Endothelial cell of hepatic sinusoid (primary cell): Measurements from ENCODE around the gene LRP5.

Source experiments
- in situ Hi-C: cut with HindIII; loops from 2 replicates; pipeline ENCODE4 v1.10.0; 2017; ENCODE audit warnings: low sequenced_read_pairs

Gene LRP5

GRCh38 chr11:68312117-68312779 lies at the start of gene LRP5:
Gene LRP5 (plus strand): TSS chr11:68312591. CDS start chr11:68312715, 124 bp downstream.
- in situ Hi-C loops, result no loop called here

DNA sequence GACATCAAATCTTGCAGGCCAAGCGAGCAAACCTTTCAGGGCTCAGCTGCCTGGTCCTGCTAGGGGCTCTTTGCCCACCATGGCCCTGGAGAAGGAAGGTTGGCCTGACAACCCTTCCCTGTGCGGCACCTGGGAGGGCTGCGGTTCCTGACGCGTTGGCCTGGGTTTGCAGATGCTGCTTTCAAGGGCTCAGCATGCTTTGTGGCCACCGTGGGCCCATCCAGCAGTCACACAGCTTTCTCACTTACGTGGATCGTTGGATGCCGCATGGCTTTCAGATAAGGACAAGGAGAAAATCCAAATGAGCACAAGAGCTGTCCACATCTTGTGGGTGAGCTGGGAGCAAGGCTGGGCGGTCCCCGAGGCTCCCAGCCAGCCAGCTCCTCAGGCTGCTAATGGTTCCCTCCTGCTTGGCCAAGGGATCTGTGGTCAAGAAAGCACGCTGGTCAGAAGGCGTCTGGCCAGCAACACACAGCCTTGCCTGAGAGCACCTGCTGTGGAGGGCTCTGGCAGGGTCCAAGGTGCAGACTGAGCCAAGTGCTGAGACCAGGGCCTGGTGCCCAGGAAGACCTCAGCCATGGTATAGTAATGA lies 48.9 kb upstream of the LRP5 start:
- in situ Hi-C loops, result no loop called here

DNA sequence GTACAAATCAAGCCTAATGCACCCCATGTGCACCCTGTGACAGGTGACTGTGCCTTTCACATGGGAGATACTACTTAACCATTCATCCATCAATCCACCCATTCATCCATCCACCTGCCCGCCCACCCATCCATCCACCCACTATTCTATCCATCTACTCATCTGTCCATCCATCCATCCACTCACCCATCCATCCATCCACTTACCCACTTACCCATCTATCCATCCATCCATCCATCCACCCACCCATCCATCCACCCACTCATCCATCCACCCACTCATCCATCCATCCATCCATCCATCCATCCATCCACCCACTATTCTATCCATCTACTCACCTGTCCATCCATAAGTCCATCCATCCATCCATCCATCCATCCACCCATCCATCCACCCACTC lies 48.1 kb upstream of the LRP5 start:
- in situ Hi-C loops, result no loop called here

DNA sequence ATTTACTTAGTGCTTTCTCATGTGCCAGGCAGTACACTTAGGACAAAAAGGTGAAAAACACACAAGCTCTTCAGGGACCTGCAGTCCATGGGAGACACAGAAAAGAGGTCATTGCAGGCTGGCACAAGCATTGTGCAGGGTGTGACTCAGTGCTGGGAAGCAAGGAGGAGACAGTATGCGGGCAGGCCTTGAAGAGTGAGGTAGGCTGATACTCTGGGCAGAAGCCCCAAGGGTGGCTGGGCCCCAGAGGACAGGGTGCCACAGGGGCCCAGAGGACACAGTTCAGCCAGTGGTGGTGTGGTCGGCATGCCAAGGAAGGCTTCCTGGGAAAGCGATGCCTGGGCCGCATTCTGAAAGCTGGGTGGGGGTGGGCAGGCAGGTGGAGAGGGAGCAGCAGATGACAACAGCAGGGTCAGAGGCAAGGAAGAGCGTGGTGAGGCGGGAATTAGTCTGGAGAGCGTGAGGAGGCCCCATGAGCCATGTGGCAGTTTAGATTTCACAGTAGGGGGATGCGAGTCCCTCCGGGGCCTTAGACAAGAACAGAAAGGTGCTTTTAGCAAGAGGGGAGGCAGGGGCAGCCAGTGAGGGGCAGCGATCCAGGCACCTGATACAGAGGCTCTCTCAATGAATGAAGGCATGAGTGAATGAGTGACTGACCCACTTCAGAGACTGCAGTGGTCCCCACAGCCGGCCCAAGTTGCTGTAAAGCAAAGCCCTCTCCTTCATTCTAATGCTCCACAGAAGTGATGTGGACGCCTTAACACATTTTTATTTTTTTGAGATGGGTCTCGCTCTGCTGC lies 47.5 kb upstream of the LRP5 start:
- in situ Hi-C loops, result no loop called here

DNA sequence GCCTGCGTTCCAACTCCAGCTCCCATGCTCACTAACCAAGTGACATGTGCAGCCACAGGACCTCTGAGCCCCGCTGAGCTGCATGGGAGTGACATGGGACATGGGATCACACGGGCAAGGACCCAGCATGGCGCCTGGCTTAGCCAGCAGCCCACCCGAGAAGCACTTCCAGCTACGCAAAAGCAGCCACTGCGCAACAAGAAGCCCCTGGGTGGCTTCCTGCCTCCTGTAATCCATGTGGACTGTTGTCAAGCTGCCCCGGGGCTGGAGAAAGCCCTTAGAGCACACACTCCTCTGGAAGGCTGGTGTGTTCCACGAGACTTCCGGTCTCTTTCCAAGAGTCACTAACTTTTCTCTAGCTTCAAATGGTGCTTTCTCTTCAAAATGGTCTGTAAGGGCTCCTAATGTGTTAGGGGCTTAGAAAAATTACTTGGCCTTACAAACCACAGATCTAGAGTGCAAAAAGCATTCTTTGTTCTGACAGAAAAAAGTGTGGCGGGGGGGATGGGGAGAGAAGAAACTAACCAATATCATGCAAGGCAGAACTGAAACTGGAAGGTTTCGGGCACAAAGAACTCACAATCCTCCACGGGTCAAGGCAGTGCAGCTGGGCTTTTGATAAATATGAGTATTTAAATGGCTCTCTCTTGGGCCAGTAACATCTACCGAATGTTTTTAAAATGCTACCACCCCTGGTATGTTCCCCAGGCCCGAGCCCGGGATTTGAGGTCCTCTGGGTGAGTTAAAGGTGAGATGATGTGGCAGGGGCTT lies 46.1 kb upstream of the LRP5 start:
- in situ Hi-C loops, result no loop called here

DNA sequence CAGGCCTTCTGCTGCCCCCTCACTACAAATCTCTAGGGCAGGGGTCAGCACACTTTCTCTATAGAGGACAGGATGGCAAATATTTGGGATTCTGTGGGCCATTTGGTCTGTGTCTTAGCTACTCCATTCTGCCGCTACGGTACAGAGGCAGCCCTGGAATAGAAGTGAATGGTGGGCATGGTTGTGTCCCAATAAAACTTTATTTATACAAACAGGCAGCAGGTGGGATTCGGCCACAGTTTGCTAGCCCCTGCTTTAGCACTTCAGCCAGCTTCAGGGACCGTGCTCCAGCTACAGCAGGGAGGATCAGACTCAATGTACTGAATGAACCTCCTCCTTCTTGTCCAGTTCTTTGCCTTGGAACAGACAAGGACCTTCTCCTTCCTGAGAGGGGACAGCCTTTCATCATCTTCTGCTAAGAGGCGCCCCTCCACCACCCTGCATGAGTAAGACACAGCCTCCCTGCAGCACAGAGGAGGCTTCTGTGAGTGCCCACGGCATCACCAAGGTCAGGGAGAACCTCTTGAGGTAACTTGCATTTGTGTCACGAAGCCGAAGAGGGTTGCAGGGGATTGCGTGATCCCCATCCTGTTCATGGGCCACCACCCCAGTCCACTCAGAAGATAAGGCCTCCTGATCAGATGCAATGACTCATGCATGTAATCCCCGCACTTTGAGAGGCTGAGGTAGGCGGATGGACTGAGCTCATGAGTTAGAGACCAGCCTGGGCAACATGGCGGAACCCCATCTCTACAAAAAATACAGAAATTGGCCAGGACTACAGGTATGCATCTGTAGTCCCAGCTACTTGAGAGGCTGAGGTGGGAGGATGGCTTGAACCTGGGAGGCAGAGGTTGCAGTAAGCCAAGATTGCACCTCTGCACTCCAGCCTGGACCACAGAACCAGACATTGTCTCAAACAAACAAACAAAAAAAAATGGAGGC lies 45.2 kb upstream of the LRP5 start:
- in situ Hi-C loops, result no loop called here

DNA sequence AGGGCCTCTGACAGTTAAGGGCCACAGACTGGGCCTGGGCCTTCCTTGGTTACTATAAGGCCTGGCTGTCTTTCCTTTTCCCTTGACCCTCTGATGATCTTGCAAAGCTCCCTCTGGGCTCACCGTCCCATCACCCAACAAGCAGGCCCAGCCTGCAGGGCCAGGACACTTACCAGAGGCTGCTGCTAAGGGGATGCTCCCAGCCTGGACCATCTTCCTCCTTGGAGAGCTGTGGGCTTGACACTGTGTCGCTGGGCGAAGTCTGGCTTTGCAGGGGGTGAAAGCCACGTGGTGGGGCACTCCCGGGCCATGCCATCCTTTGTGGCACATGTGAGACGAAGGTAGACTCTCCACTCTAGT lies 44.5 kb upstream of the LRP5 start:
- in situ Hi-C loops, result no loop called here

GRCh38 chr11:68269414-68270081 lies 42.8 kb upstream of the LRP5 start:
- in situ Hi-C loops, result no loop called here

DNA sequence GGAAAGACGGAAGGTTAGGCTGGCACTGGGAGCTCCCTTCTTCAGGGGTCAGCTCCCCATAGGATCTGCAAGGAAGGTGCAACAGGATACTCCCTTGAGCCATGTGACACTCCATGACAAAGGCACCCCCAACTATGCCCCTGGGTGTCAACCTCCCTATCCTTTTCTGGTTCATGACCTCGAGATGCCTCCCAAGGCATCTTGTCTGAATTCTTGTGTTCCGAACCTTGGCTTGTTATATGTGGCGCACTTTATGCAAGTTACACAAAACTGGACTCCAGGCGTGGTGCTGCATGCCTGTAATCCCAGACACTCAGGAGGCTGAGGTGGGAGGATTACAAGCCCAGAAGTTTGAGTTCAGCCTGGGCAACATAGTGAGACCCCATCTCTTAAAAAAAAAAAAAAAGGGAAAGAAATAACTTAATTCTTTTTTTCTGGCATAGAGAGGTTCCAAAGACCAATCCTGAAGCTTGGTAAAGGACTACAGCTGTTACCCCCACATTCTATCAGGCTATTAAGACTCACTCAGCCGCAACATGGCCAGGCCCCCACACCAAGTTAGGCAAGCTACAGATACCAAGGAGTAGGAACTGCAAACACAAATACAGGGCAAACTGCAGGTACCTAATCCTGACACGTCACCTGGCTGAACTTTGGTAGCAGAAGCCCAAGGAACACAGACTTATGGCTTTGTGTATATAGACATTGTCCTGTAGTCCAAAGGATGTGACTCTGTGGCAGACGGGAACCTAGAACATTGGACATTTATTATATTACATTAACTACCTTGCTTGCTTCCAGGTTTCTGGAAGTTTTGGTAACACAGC lies 42.0 kb upstream of the LRP5 start:
- in situ Hi-C loops, result no loop called here

GRCh38 chr11:68271023-68271780 lies 41.2 kb upstream of the LRP5 start:
- in situ Hi-C loops, result no loop called here

DNA sequence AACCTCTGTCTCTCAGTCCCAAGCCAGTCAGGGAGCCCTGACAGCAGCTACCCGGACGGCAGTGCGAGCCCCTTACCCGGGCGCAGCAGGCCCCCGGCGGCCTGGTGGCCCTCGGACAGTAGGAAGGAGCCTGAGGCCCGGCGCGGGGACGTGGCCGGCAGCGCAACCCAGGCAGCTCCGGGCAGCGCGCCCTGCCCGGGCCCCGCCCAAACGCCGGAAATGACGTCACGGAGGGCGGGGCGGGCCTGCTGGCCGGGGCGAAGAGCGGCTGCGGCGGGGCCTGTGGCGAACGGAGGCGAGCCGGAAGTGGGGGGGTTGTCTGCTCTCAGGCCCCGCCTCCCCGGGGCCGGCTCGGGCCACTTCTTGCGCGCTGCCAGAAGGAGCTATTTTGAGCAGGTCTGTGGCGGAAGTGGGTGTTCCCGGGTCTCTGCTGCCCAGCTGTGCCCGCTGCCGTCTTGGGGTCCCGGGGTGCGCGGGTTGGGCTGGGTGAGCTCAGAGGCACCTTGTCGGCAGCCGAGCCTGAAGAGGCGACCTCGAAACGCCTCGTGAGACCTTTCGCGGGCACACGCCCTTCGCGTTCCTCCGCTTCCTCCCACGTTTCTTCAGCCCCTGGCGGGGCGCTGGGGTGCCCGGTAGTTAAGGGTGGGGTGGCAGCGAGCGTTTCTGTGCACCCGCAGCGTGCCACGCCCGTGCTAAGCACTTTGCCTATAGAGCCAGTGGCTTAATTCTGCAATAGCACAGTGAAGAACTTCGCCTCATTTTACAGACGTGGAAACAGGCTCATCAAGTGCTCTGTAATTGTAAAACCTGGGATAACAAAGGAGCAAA lies 40.4 kb upstream of the LRP5 start, which contains the start of gene C11orf24:
Gene C11orf24, minus strand, starts transcription at position 193 of the 828 bp plus-strand sequence. CDS start 8,206 bp downstream, outside the sequence.
- in situ Hi-C loops, result no loop called here

DNA sequence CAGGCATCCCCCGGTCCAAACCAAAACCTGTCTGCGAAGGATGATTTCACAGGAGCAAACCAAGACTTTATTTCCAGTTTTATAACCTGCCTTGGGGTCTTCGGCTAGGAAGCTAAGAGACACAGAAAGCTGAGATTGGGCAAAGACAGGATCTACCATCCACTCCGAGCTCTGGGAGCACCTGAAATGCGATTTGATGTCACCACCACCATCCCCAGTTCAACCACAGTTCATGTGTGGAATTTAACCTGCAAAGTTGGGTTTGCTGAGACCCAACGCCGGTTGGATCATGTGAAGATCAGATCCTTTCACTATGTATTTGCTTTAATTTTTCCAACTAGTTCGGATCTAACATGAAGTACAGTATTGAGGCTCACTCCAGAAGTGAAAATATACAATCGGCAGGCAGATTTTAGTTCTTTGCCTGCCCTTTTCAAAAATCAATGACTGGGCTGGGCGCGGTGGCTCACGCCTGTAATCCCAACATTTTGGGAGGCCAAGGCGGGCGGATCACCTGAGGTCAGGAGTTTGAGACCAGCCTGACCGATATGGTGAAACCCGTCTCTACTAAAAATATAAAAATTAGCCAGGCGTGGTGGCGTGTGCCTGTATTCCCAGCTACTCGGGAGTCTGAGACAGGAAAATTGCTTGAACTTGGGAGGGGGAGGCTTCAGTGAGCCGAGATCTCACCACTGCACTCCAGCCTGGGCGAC lies 39.2 kb upstream of the LRP5 start:
- in situ Hi-C loops, result no loop called here

- in situ Hi-C loops, result no loop called here
Measured at GRCh38 chr11:68274306-68274705, 38.1 kb upstream of the LRP5 start.

DNA sequence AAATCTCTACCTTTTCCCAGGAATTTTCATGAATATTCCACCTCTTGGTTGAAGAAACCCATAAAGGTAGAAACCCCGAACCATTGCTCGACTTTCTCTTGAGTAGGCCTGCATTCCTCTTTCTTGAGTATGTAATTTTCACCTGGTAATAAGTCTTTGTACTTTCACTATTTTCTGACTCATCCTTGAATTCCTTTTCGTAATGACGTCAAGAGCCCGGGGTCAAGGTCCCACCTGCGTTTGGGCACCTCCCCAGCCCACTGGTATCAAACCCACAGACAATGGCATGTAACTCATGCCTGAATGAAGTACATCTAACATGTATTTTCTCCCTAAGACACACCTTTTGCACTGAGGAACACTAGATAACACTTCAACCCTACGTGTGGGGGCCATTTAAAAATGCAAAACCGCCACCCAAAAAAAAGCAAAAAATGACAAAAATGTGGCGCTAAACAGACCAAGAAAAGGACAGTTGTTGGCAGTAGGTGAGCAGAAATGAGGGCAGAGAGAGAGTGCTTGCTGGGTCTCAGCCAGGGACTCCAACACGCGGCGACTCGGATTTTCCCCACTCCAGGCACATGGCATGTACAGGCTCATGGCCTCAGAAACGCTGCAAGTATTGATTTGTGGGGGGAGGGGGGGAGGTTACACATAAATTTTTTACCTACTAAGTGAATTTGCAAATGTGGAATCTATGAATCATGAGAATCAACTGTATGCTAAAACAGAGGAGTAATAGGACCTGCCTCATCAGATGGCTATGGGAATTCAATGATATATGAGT lies 36.5 kb upstream of the LRP5 start:
- in situ Hi-C loops, result no loop called here

- in situ Hi-C loops, result no loop called here
Measured at GRCh38 chr11:68276861-68277260, 35.5 kb upstream of the LRP5 start.

GRCh38 chr11:68279676-68280075 lies 32.7 kb upstream of the LRP5 start:
- in situ Hi-C loops, result no loop called here
